ENCODE measurements around the gene NEFH. TPM values are rescaled to one million over a fixed set of nuclear protein-coding genes. Genes with fewer than 3 reads are reported as not detected.

The NEFH gene
- polyA plus RNA-seq, 2 of the 4 experiments (the other 2 are of a cell fraction), result 0.06 to 0.23 TPM

DNA sequence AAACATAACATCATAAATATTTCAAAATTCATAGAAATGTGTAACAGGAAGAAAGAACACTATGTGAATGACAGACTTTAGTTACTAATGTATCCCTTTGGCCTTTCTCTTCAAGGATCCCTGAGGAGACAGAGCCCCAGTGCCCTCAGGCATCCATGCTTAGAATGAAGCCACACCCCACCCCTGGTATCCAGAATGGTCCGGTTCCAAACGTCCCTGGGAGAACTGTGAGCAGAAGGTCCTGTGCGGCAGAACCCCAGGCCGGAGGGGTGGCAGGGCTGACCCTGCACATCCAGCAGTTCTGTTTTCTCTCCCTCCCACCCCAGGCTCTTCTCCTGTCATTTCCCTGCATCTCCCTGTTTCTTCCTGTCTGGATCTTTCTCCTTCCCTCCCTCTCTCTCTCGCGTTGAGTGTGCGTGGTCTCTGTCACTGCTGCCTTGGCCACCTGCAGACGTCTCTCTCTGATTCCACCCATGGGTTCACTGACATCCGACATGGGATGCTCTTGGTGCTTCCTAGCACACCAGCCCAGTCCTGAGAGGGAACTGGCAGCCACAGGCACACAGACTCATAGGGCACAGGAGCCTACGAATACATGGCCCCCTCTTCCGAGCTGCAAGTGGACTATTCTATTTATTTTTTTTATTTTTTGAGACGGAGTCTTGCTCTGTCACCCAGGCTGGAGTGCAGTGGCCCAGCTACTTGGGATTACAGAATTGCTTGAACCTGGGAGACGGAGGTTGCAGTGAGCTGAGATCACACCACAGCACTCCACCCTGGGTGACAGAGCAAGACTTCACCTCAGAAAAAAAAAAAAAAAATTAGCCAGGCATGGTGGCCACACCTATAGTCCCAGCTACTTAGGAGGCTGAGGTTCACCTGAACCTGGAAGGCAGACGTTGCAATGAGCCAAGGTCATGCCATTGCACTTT is 35.9 kb upstream of the NEFH start:
- ATAC-seq, result no peak; a peak in 2 of 6 replicates
- H3K27ac ChIP-seq, result no peak overlapping the region
- POLR2A ChIA-PET, result interaction anchor here (0.6 kb wide), 1 partner anchor 574 kb away, joined by 3 read pairs; no protein-coding TSS in a partner anchor
- TF ChIP-seq RNF2 (IDR thresholded peaks at IDR 0.05; ENCODE audit: borderline replicate concordance, low read depth) (no peak), TP53 (CRISPR knock-in tag; IDR thresholded peaks at IDR 0.05) (no peak), ZNF302 (CRISPR knock-in tag; IDR thresholded peaks at IDR 0.05) (no peak), FOSB (CRISPR knock-in tag; IDR thresholded peaks at IDR 0.05) (no peak), KDM1A (IDR thresholded peaks at IDR 0.05; ENCODE audit: low read depth) (no peak), EHF (CRISPR knock-in tag; IDR thresholded peaks at IDR 0.05) (no peak), EHMT2 (IDR thresholded peaks at IDR 0.05; ENCODE audit: low read depth) (no peak)
- TF ChIP-seq, protein P1, sequence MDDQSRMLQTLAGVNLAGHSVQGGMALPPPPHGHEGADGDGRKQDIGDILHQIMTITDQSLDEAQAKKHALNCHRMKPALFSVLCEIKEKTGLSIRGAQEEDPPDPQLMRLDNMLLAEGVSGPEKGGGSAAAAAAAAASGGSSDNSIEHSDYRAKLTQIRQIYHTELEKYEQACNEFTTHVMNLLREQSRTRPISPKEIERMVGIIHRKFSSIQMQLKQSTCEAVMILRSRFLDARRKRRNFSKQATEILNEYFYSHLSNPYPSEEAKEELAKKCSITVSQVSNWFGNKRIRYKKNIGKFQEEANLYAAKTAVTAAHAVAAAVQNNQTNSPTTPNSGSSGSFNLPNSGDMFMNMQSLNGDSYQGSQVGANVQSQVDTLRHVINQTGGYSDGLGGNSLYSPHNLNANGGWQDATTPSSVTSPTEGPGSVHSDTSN (IDR thresholded peaks at IDR 0.05), result no peak
- CTCF ChIA-PET, result interaction anchor here (1.5 kb wide), 1 partner anchor 25 kb away, joined by 4 read pairs; no protein-coding TSS in a partner anchor
- WGBS (ENCODE audit: missing lambda C conversion rate), result 59% methylated on average over 14 of the region's 14 CpGs
- DNase-seq (ENCODE audit: low read depth in 1 of 2, low spot score in 1 of 2), result no peak
- FAIRE-seq, result no peak
- no peak overlapping the region for H3K4me3 ChIP-seq
- no peaks in the 10 kb centered on the region for H3K4me1 ChIP-seq
- H3K9me3 ChIP-seq, result no peaks in the 10 kb centered on the region
- H3K4me2 ChIP-seq, result no peak overlapping the region

GRCh38 chr22:29445508-29445907 is 34.5 kb upstream of the NEFH start:
- no peak for DNase-seq (ENCODE audit: low read depth in 1 of 2, low spot score in 1 of 2)
- no peak overlapping the region for H3K27ac ChIP-seq
- 53% methylated on average over 4 of the region's 4 CpGs for WGBS (ENCODE audit: missing lambda C conversion rate)
- CTCF ChIA-PET, result no interaction called here
- TF ChIP-seq HDAC2 (IDR thresholded peaks at IDR 0.05) (no peak), POLR2A (IDR thresholded peaks at IDR 0.05; ENCODE audit: low read length) (no peak), HMGXB4 (CRISPR knock-in tag; IDR thresholded peaks at IDR 0.05; ENCODE audit: borderline replicate concordance) (no peak), MYC (IDR thresholded peaks at IDR 0.05; ENCODE audit: borderline replicate concordance, low read length) (no peak), ZNF302 (CRISPR knock-in tag; IDR thresholded peaks at IDR 0.05) (no peak), HES2 (IDR thresholded peaks at IDR 0.05) (no peak), CBX2 (IDR thresholded peaks at IDR 0.05; ENCODE audit: borderline replicate concordance, low read depth) (no peak), RAD21 (conservative IDR thresholded peaks at IDR 0.05 in 1 of 2, IDR thresholded peaks at IDR 0.05 in 1 of 2) (no peak), POLR2AphosphoS2 (conservative IDR thresholded peaks at IDR 0.05; ENCODE audit: low read length) (no peak), NFE2L2 (conservative IDR thresholded peaks at IDR 0.05; ENCODE audit: low read length) (no peak), HOXB13 (CRISPR knock-in tag; IDR thresholded peaks at IDR 0.05; ENCODE audit: low read depth) (no peak), JUNB (IDR thresholded peaks at IDR 0.05) (no peak)
- TF ChIP-seq, protein P2, sequence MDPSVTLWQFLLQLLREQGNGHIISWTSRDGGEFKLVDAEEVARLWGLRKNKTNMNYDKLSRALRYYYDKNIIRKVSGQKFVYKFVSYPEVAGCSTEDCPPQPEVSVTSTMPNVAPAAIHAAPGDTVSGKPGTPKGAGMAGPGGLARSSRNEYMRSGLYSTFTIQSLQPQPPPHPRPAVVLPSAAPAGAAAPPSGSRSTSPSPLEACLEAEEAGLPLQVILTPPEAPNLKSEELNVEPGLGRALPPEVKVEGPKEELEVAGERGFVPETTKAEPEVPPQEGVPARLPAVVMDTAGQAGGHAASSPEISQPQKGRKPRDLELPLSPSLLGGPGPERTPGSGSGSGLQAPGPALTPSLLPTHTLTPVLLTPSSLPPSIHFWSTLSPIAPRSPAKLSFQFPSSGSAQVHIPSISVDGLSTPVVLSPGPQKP (IDR thresholded peaks at IDR 0.05; ENCODE audit: low read depth, low read length), result no peak
- TF ChIP-seq, protein P3, sequence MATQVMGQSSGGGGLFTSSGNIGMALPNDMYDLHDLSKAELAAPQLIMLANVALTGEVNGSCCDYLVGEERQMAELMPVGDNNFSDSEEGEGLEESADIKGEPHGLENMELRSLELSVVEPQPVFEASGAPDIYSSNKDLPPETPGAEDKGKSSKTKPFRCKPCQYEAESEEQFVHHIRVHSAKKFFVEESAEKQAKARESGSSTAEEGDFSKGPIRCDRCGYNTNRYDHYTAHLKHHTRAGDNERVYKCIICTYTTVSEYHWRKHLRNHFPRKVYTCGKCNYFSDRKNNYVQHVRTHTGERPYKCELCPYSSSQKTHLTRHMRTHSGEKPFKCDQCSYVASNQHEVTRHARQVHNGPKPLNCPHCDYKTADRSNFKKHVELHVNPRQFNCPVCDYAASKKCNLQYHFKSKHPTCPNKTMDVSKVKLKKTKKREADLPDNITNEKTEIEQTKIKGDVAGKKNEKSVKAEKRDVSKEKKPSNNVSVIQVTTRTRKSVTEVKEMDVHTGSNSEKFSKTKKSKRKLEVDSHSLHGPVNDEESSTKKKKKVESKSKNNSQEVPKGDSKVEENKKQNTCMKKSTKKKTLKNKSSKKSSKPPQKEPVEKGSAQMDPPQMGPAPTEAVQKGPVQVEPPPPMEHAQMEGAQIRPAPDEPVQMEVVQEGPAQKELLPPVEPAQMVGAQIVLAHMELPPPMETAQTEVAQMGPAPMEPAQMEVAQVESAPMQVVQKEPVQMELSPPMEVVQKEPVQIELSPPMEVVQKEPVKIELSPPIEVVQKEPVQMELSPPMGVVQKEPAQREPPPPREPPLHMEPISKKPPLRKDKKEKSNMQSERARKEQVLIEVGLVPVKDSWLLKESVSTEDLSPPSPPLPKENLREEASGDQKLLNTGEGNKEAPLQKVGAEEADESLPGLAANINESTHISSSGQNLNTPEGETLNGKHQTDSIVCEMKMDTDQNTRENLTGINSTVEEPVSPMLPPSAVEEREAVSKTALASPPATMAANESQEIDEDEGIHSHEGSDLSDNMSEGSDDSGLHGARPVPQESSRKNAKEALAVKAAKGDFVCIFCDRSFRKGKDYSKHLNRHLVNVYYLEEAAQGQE (IDR thresholded peaks at IDR 0.05), result no peak
- TF ChIP-seq, protein P1 (IDR thresholded peaks at IDR 0.05), result no peak
- TF ChIP-seq, protein P4, sequence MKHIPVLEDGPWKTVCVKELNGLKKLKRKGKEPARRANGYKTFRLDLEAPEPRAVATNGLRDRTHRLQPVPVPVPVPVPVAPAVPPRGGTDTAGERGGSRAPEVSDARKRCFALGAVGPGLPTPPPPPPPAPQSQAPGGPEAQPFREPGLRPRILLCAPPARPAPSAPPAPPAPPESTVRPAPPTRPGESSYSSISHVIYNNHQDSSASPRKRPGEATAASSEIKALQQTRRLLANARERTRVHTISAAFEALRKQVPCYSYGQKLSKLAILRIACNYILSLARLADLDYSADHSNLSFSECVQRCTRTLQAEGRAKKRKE (CRISPR knock-in tag; IDR thresholded peaks at IDR 0.05; ENCODE audit: low read depth), result no peak
- no peak for ATAC-seq
- no peaks in the 10 kb centered on the region for H3K4me1 ChIP-seq
- POLR2A ChIA-PET, result no interaction called here
- no peak for FAIRE-seq
- no peak overlapping the region for H3K4me3 ChIP-seq
- H3K9me3 ChIP-seq, result no peaks in the 10 kb centered on the region
- no peak overlapping the region for H3K4me2 ChIP-seq

Data from A549 (cell line).